Measurements from ENCODE around the gene OTOF. TPM values are rescaled to one million over a fixed set of nuclear protein-coding genes. Genes with fewer than 3 reads are reported as not detected.

The OTOF gene
- total RNA-seq, 4 donors from 2014 or later, result 0.21 TPM; not detected in 3

DNA sequence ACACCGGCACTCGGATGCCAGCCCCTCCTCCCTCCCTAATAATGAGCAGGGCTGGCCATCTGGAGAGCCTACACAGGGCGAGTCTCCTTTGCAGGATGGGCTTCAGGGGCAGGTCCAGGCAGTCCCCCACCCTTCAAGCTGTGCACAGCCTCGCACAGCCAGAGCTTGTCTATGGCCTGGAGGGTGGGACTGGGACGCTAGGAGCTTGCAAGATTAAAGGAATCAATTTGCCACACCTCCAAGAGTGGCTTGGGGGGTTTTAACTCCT lies 43.9 kb upstream of the OTOF start:
- DNase-seq, result no peak
- Histone ChIP-seq H3K4me3 (no peak overlapping the region), H3K27ac (no peak overlapping the region), H3K36me3 (no peaks in the 10 kb centered on the region), H3K4me1 (no peaks in the 10 kb centered on the region), H3K9me3 (no peaks in the 10 kb centered on the region), H3K27me3 (no peaks in the 10 kb centered on the region)
- intact Hi-C loops (cut with DNase I; ENCODE audit: low total_unique reads), result no loop called here
- no peak for TF ChIP-seq POLR2A (IDR thresholded peaks at IDR 0.05)
- TF ChIP-seq, protein P1, sequence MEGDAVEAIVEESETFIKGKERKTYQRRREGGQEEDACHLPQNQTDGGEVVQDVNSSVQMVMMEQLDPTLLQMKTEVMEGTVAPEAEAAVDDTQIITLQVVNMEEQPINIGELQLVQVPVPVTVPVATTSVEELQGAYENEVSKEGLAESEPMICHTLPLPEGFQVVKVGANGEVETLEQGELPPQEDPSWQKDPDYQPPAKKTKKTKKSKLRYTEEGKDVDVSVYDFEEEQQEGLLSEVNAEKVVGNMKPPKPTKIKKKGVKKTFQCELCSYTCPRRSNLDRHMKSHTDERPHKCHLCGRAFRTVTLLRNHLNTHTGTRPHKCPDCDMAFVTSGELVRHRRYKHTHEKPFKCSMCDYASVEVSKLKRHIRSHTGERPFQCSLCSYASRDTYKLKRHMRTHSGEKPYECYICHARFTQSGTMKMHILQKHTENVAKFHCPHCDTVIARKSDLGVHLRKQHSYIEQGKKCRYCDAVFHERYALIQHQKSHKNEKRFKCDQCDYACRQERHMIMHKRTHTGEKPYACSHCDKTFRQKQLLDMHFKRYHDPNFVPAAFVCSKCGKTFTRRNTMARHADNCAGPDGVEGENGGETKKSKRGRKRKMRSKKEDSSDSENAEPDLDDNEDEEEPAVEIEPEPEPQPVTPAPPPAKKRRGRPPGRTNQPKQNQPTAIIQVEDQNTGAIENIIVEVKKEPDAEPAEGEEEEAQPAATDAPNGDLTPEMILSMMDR (IDR thresholded peaks at IDR 0.05), result no peak

DNA sequence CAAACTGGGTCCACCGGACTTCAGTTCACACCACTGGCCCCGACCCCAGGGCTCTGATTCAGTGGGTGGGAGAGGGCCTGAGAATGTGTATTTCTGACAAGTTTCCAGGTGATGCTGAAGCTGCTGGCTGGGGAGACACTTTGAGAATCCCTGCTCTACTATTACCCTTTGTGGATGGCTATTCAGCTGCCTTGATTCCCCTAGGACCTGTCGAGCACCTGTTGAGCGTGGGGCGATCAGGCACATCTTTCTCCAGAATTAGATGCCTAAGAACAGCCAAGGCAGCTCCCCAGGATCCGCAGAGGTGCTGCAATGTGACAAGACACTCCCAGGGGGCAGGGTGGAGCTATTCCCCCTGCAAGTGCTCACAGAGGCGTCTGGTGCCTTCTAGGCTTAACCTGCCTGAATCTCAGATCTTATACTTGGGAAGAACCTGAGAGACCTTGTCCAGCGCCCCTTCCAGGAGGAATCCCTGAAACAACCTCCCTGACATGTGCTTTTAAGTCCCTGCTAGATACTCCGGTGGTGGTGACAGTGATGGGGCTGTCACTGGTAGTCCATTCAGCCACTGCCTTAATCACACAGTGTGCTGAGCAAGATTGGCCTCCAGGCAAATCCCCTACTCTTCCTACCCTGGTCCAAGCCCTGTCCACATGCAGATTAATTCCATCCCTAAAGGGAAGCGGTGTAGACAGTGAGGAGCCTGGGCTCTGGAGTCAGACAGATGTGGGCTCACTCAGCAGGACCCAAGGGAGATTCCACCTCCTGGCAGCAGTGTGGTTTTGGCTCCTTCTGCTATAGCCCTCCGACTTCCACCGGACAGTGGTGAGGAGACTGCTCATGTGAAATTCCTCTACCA lies 43.4 kb upstream of the OTOF start:
- no peaks in the 10 kb centered on the region for H3K4me1 ChIP-seq
- intact Hi-C loops (cut with DNase I; ENCODE audit: low total_unique reads), result no loop called here
- DNase-seq, result no peak
- TF ChIP-seq POLR2A (IDR thresholded peaks at IDR 0.05), result no peak
- TF ChIP-seq, protein P1 (IDR thresholded peaks at IDR 0.05), result no peak
- no peaks in the 10 kb centered on the region for H3K9me3 ChIP-seq
- H3K36me3 ChIP-seq, result no peaks in the 10 kb centered on the region
- no peaks in the 10 kb centered on the region for H3K27me3 ChIP-seq
- no peak overlapping the region for H3K27ac ChIP-seq
- H3K4me3 ChIP-seq, result no peak overlapping the region

DNA sequence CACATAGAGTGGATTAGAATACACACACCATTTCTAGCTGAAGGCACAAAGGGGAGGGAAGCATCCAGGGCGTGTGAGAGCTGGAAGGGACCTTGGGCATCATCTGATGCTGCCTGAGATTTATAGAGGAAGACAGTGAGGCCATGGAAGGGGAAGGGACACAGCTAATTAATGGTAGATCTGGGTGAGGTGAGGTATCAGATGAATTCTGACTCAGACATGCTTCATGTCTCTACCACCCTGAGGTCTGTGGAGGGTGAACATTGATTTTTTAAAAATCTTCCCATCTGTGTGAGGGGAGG lies 42.2 kb upstream of the OTOF start:
- no peak for TF ChIP-seq POLR2A (IDR thresholded peaks at IDR 0.05)
- TF ChIP-seq, protein P1 (IDR thresholded peaks at IDR 0.05), result no peak
- Histone ChIP-seq H3K27me3 (no peaks in the 10 kb centered on the region), H3K36me3 (no peaks in the 10 kb centered on the region), H3K9me3 (no peaks in the 10 kb centered on the region), H3K4me1 (no peaks in the 10 kb centered on the region), H3K4me3 (no peak overlapping the region), H3K27ac (no peak overlapping the region)
- intact Hi-C loops (cut with DNase I; ENCODE audit: low total_unique reads), result no loop called here
- no peak for DNase-seq

DNA sequence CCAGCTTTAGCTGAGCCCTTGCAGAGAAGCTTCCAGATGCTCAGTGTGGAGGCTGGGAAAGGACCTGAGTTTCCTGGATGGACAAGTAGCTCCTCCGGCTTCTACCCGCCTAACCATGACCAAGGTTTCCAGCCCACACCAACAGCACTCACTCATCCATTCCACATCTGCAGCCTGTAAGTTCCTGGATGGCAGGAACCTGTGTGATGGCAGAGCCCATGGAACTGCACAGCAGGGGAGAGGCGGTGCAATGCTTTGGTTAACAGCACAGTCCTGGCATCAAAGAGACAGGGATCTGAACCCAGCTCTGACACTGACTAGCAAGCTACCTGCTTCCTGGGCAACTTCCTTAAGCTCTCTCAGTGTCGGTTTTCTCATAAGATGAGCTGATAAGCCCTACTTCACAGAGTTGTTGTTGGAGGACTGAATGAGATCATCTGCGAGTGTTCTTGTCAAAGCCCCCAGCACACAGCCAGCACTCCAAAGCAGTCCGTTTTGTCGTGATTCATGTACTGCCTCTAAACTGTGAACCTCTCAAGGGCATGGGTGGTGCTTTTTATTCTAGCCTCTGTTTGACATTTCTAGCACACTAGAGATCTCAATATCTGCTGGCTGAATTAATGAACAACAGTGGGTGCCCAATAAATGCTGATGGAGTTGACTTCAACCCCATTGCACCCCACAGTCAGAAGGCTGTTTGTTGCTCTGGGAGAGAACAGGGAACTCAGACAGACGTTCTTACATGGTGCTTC lies 41.6 kb upstream of the OTOF start:
- no peak overlapping the region for H3K4me3 ChIP-seq
- no peaks in the 10 kb centered on the region for H3K36me3 ChIP-seq
- no peak for DNase-seq
- H3K27me3 ChIP-seq, result no peaks in the 10 kb centered on the region
- intact Hi-C loops (cut with DNase I; ENCODE audit: low total_unique reads), result no loop called here
- H3K27ac ChIP-seq, result no peak overlapping the region
- H3K9me3 ChIP-seq, result no peaks in the 10 kb centered on the region
- TF ChIP-seq, protein P1 (IDR thresholded peaks at IDR 0.05), result no peak
- TF ChIP-seq POLR2A (IDR thresholded peaks at IDR 0.05), result no peak
- no peaks in the 10 kb centered on the region for H3K4me1 ChIP-seq

DNA sequence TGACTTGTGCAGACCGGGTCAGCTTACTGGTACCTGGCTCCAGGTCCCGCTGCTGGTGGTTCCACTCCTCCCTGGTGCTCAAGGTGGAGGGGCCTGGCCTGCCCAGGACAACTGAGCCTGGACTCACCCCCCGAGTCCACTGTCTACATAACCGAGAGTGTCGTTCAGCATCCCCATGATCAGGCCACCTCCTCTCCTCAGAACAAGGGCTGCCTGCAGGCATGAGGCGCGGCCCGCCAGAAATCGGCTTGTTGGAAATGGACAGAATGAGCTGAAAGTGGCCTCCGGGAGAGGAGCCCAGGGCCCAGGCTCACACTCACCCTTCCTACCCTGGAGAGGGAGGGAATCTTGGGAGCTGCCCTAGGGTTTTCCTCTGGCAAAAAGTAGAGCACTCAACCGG lies 38.9 kb upstream of the OTOF start:
- Histone ChIP-seq H3K4me3 (no peak overlapping the region), H3K27ac (no peak overlapping the region), H3K36me3 (no peaks in the 10 kb centered on the region), H3K27me3 (no peaks in the 10 kb centered on the region), H3K9me3 (no peaks in the 10 kb centered on the region), H3K4me1 (no peaks in the 10 kb centered on the region)
- intact Hi-C loops (cut with DNase I; ENCODE audit: low total_unique reads), result no loop called here
- DNase-seq, result no peak
- no peak for TF ChIP-seq POLR2A (IDR thresholded peaks at IDR 0.05)
- TF ChIP-seq, protein P1 (IDR thresholded peaks at IDR 0.05), result no peak

All from uterus (tissue), 4 donors.